GM12878 (cell line): ENCODE data around the gene TSHZ1.

Source experiments
- CEBPB ChIP-seq, 2 experiments: fragments of 150-350 bp in 1 of 2; IDR thresholded peaks; 2 replicates each; pipeline ENCODE4 v1.6.1; 2012 to 2014; ENCODE audit warnings: low read depth in 2 of 2, low read length in 2 of 2, borderline replicate concordance in 1 of 2, inconsistent platforms in 1 of 2
- CTCF ChIP-seq, 3 experiments: IDR thresholded peaks in 2 of 3; conservative IDR thresholded peaks in 1 of 3; 2 replicates each; pipeline ENCODE4 v1.5.1; 2011; ENCODE audit warnings: low read depth in 3 of 3, low read length in 3 of 3, mild to moderate bottlenecking in 3 of 3, control low read depth in 2 of 3, moderate library complexity in 2 of 3, inconsistent platforms in 1 of 3, mixed read lengths in 1 of 3; ENCODE audit not compliant: control insufficient read depth in 2 of 3, insufficient read depth in 1 of 3; ENCODE audit errors: extremely low read depth in 1 of 3
- EP300 ChIP-seq, 2 experiments: fragments of 150-350 bp in 1 of 2; IDR thresholded peaks; 2 replicates each; pipeline ENCODE4 v1.6.1; 2011 to 2012; ENCODE audit warnings: low read depth in 2 of 2, low read length in 2 of 2, borderline replicate concordance in 1 of 2, improper control_type of control experiment in 1 of 2, inconsistent platforms in 1 of 2; ENCODE audit not compliant: control insufficient read depth in 1 of 2
- IRF4 ChIP-seq: IDR thresholded peaks from 2 replicates; pipeline ENCODE4 v1.6.1; 2011; ENCODE audit warnings: low read depth, low read length
- MAX ChIP-seq: IDR thresholded peaks from 2 replicates; pipeline ENCODE4 v1.6.1; 2012; ENCODE audit warnings: low read depth, low read length, improper control_type of control experiment
- MXI1 ChIP-seq: fragments of 150-350 bp; IDR thresholded peaks from 2 replicates; pipeline ENCODE4 v1.6.1; 2011; ENCODE audit warnings: low read depth, mild to moderate bottlenecking, inconsistent platforms, low read length, improper control_type of control experiment
- RBBP5 ChIP-seq: fragments of 200-600 bp; sonication (generic); conservative IDR thresholded peaks from 2 replicates; pipeline ENCODE4 v1.6.1; 2016
- SPI1 ChIP-seq: IDR thresholded peaks from 2 replicates; pipeline ENCODE4 v1.6.1; 2011; ENCODE audit warnings: low read depth, mild to moderate bottlenecking, low read length, moderate library complexity, borderline replicate concordance; ENCODE audit not compliant: insufficient read depth
- TF ChIP-seq, protein P1 (sequence below): fragments of 450-650 bp; IDR thresholded peaks from 2 replicates; pipeline ENCODE4 v1.6.1; 2017; ENCODE audit warnings: mild to moderate bottlenecking
- TF ChIP-seq, protein P2 (sequence below): IDR thresholded peaks from 2 replicates; pipeline ENCODE4 v1.6.1; 2011; ENCODE audit warnings: low read depth, mild to moderate bottlenecking, low read length, moderate library complexity, borderline replicate concordance; ENCODE audit errors: extremely low read depth

DNA sequence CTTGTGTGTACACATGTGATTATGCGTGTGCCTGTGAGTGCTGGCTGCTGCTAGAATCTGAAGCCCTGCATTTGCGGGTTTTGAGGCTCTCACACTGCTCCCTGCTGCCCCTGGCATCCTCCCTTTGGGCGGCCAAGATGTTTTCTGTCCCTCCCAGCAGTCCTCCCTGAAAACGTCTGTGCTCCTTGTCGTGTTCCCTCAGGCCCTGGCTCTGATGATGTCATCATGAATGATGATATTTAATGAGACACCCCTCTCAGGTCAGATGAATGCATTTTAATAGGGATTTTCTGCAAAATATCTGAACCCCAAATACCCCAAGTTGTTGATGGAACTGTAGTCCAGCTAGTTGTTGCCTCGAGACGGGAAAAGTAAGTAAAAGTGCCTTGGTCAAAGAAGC, 73.1 kb downstream of the TSHZ1 start:
- no peak for TF ChIP-seq CTCF (IDR thresholded peaks at IDR 0.05 in 2 of 3, conservative IDR thresholded peaks at IDR 0.05 in 1 of 3; ENCODE audit: control insufficient read depth in 2 of 3, extremely low read depth in 1 of 3, insufficient read depth in 1 of 3, low read depth in 3 of 3, low read length in 3 of 3)
- TF ChIP-seq, protein P1, sequence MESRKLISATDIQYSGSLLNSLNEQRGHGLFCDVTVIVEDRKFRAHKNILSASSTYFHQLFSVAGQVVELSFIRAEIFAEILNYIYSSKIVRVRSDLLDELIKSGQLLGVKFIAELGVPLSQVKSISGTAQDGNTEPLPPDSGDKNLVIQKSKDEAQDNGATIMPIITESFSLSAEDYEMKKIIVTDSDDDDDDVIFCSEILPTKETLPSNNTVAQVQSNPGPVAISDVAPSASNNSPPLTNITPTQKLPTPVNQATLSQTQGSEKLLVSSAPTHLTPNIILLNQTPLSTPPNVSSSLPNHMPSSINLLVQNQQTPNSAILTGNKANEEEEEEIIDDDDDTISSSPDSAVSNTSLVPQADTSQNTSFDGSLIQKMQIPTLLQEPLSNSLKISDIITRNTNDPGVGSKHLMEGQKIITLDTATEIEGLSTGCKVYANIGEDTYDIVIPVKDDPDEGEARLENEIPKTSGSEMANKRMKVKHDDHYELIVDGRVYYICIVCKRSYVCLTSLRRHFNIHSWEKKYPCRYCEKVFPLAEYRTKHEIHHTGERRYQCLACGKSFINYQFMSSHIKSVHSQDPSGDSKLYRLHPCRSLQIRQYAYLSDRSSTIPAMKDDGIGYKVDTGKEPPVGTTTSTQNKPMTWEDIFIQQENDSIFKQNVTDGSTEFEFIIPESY = no peak
- TF ChIP-seq SPI1 = no peak
- TF ChIP-seq, protein P2, sequence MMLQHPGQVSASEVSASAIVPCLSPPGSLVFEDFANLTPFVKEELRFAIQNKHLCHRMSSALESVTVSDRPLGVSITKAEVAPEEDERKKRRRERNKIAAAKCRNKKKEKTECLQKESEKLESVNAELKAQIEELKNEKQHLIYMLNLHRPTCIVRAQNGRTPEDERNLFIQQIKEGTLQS = no peak
- TF ChIP-seq IRF4 = no peak
- no peak for TF ChIP-seq MAX
- TF ChIP-seq CEBPB (IDR thresholded peaks at IDR 0.05; ENCODE audit: borderline replicate concordance in 1 of 2, low read depth in 2 of 2, low read length in 2 of 2) = no peak
- no peak for TF ChIP-seq MXI1
- no peak for TF ChIP-seq RBBP5
- TF ChIP-seq EP300 (IDR thresholded peaks at IDR 0.05; ENCODE audit: borderline replicate concordance in 1 of 2, control insufficient read depth in 1 of 2, low read depth in 2 of 2, low read length in 2 of 2) = no peak
